H1 (cell line): ENCODE data around the gene ZFYVE19. TPM values are rescaled to one million over a fixed set of nuclear protein-coding genes. Genes with fewer than 3 reads are reported as not detected.

ENCODE experiments used
- ASH2L ChIP-seq: fragments of 200-600, 300-600 bp; sonication (generic); IDR thresholded peaks from one replicate; pipeline ENCODE4 v1.7.1; 2017; ENCODE audit warnings: low read length
- BACH1 ChIP-seq: IDR thresholded peaks from 2 replicates; pipeline ENCODE4 v1.6.1; 2012; ENCODE audit warnings: low read length, improper control_type of control experiment
- CBX8 ChIP-seq: fragments of 300-800, 300-1000 bp; sonication (generic); IDR thresholded peaks from 2 replicates; pipeline ENCODE4 v1.7.1; 2016; ENCODE audit warnings: low read depth, low read length, borderline replicate concordance
- CHD2 ChIP-seq: IDR thresholded peaks from 2 replicates; pipeline ENCODE4 v1.6.1; 2012; ENCODE audit warnings: low read length, improper control_type of control experiment
- EP300 ChIP-seq, 2 experiments: IDR thresholded peaks; 1 replicate in 1 of 2; 2 replicates in 1 of 2; pipeline ENCODE4 v1.6.1; 2011 to 2012; ENCODE audit warnings: low read depth in 2 of 2, low read length in 2 of 2, mild to moderate bottlenecking in 2 of 2, borderline replicate concordance in 1 of 2, inconsistent platforms in 1 of 2, moderate library complexity in 1 of 2
- FOSL1 ChIP-seq: IDR thresholded peaks from 2 replicates; pipeline ENCODE4 v1.6.1; 2011; ENCODE audit warnings: mild to moderate bottlenecking, low read depth, low read length, moderate library complexity; ENCODE audit not compliant: insufficient read depth
- HDAC2 ChIP-seq, 2 experiments: fragments of 300-600 bp in 1 of 2; sonication (generic) in 1 of 2; IDR thresholded peaks; 2 replicates each; pipeline ENCODE4 v1.6.1; 2011 to 2012; ENCODE audit warnings: low read depth in 2 of 2, low read length in 2 of 2, mild to moderate bottlenecking in 2 of 2, moderate library complexity in 2 of 2, borderline replicate concordance in 1 of 2, inconsistent platforms in 1 of 2
- HDAC6 ChIP-seq: IDR thresholded peaks from one replicate; pipeline ENCODE4 v1.7.1; 2012; ENCODE audit warnings: low read depth, mild to moderate bottlenecking, inconsistent platforms, low read length, moderate library complexity
- KDM1A ChIP-seq: fragments of 200-600, 300-600 bp; sonication (generic); IDR thresholded peaks from 2 replicates; pipeline ENCODE4 v1.7.1; 2016; ENCODE audit warnings: mild to moderate bottlenecking, low read length, borderline replicate concordance
- NANOG ChIP-seq: IDR thresholded peaks from 2 replicates; pipeline ENCODE4 v1.6.1; 2011; ENCODE audit warnings: low read length, low read depth, mild to moderate bottlenecking, inconsistent platforms; ENCODE audit not compliant: insufficient read depth, poor library complexity, severe bottlenecking
- POU5F1 ChIP-seq: IDR thresholded peaks from 2 replicates; pipeline ENCODE4 v1.6.1; 2011; ENCODE audit warnings: low read depth, mild to moderate bottlenecking, low read length, moderate library complexity
- RAD21 ChIP-seq, 2 experiments: IDR thresholded peaks in 1 of 2; conservative IDR thresholded peaks in 1 of 2; 2 replicates each; pipeline ENCODE4 v1.6.1; 2011; ENCODE audit warnings: low read depth in 2 of 2, low read length in 2 of 2, improper control_type of control experiment in 1 of 2, inconsistent platforms in 1 of 2, mild to moderate bottlenecking in 1 of 2, moderate library complexity in 1 of 2
- SP1 ChIP-seq: IDR thresholded peaks from 2 replicates; pipeline ENCODE4 v1.6.1; 2011; ENCODE audit warnings: low read depth, low read length
- SP4 ChIP-seq: IDR thresholded peaks from 2 replicates; pipeline ENCODE4 v1.6.1; 2012; ENCODE audit warnings: low read length, inconsistent platforms
- polyA plus RNA-seq, 7 experiments: library from polyadenylated mRNA; depleted of rRNA in 3 of 7; stranded (reverse) in 5 of 7; unstranded in 2 of 7; fragments of >200 nt in 5 of 7; fragments of 200-250 nt in 2 of 7; gene quantifications; 1 replicate in 5 of 7; 2 replicates in 1 of 7; 4 replicates in 1 of 7; pipeline versions ENCODE4 v1.2.1 to v1.2.3, GENCODE V29; 2011 to 2013; ENCODE audit warnings: missing spikeins in 2 of 7, mixed read lengths in 2 of 7
- total RNA-seq: library from RNA; stranded (reverse); fragmentation: NEBNext Ultra II Directional; extraction: Animal tissue kit (Norgen Biotek cat#: 25700); gene quantifications from 2 replicates; pipeline ENCODE4 v1.2.1, GENCODE V29; 2021
- TF ChIP-seq, protein P1 (sequence below), 3 experiments: IDR thresholded peaks; 1 replicate in 2 of 3; 2 replicates in 1 of 3; pipeline versions ENCODE4 v1.5.1 to v1.6.1; 2011; ENCODE audit warnings: low read length in 3 of 3, mild to moderate bottlenecking in 3 of 3, inconsistent platforms in 2 of 3, low read depth in 1 of 3, moderate library complexity in 1 of 3; ENCODE audit not compliant: insufficient read depth in 1 of 3; ENCODE audit errors: control extremely low read depth in 1 of 3
- TF ChIP-seq, protein P2 (sequence below): IDR thresholded peaks from 2 replicates; pipeline ENCODE4 v1.6.1; 2012; ENCODE audit warnings: low read length, inconsistent platforms
- TF ChIP-seq, protein P3 (sequence below): IDR thresholded peaks from 2 replicates; pipeline ENCODE4 v1.6.1; 2012; ENCODE audit warnings: inconsistent platforms

ZFYVE19 gene
- total and polyA plus RNA-seq, 2 of the 8 experiments (the other 6 are each of a cell fraction or from before 2014, with no cell fraction given): 11.2 to 21.8 TPM

DNA sequence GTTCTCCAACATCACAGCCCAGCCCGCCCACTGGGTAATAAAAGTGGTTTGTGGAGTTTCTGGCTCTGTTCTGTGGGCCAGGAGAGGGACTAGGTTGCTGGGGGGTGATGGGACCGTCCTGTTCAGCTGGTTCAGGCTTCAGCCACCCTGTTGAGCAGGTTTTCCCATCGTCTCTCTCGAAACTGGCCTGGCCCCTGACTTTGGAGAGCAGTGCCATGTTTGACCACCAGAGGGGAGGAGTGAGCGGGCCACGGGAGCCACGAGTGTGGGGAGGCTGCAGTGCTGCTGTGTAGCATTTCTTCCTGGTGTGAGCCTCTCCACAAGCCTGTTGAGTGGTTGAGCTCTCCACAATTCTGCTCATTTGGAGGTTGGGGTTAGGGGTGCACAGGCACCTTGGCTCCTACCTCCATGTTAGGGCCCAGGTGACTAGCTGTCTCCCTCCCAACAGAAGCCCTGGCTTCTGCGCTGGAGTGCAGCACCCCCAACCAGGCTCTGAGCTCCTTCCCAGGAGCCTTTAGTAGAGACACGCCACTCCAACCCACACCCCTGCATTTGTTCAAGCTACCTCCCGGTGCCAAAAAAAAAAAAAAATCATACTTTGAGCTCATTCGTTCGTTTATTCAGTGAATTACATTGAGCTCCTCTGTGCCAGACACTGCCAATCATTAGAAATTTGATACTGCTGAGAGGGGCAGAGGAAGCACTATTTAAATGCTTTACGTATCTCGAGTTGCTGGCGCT is 50.9 kb downstream of the ZFYVE19 start (continued):
- TF ChIP-seq, protein P1, sequence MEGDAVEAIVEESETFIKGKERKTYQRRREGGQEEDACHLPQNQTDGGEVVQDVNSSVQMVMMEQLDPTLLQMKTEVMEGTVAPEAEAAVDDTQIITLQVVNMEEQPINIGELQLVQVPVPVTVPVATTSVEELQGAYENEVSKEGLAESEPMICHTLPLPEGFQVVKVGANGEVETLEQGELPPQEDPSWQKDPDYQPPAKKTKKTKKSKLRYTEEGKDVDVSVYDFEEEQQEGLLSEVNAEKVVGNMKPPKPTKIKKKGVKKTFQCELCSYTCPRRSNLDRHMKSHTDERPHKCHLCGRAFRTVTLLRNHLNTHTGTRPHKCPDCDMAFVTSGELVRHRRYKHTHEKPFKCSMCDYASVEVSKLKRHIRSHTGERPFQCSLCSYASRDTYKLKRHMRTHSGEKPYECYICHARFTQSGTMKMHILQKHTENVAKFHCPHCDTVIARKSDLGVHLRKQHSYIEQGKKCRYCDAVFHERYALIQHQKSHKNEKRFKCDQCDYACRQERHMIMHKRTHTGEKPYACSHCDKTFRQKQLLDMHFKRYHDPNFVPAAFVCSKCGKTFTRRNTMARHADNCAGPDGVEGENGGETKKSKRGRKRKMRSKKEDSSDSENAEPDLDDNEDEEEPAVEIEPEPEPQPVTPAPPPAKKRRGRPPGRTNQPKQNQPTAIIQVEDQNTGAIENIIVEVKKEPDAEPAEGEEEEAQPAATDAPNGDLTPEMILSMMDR (IDR thresholded peaks at IDR 0.05; ENCODE audit: control extremely low read depth in 1 of 3, insufficient read depth in 1 of 3, low read depth in 1 of 3, low read length in 3 of 3): peak; percentile 95 to 99 (median 99)
- TF ChIP-seq BACH1: peak; percentile 63
- no peak for TF ChIP-seq ASH2L
- TF ChIP-seq NANOG: no peak
- TF ChIP-seq KDM1A: no peak
- TF ChIP-seq EP300 (IDR thresholded peaks at IDR 0.05; ENCODE audit: borderline replicate concordance in 1 of 2, low read depth in 2 of 2, low read length in 2 of 2): peak in 1 of 2 experiments; percentile 19; a peak in 1 of 3 replicates
- no peak for TF ChIP-seq SP1
- 0 out of 2 replicates have a peak, but pooled peaks have one; percentile 31 for TF ChIP-seq CHD2
- TF ChIP-seq SP4: no peak
- 0 out of 2 replicates have a peak, but pooled peaks have one; percentile 13 for TF ChIP-seq POU5F1
- no peak for TF ChIP-seq CBX8
- peak; percentile 73 to 82 for TF ChIP-seq RAD21 (IDR thresholded peaks at IDR 0.05 in 1 of 2, conservative IDR thresholded peaks at IDR 0.05 in 1 of 2; ENCODE audit: low read depth in 2 of 2, low read length in 2 of 2)
- 0 out of 4 replicates have a peak, but pooled peaks of 1 of the 2 experiments have one; percentile 82 for TF ChIP-seq HDAC2 (IDR thresholded peaks at IDR 0.05; ENCODE audit: borderline replicate concordance in 1 of 2, low read depth in 2 of 2, low read length in 2 of 2)
- 0 out of 2 replicates have a peak, but pooled peaks have one; percentile 41 for TF ChIP-seq FOSL1
- no peak for TF ChIP-seq HDAC6
- TF ChIP-seq, protein P2, sequence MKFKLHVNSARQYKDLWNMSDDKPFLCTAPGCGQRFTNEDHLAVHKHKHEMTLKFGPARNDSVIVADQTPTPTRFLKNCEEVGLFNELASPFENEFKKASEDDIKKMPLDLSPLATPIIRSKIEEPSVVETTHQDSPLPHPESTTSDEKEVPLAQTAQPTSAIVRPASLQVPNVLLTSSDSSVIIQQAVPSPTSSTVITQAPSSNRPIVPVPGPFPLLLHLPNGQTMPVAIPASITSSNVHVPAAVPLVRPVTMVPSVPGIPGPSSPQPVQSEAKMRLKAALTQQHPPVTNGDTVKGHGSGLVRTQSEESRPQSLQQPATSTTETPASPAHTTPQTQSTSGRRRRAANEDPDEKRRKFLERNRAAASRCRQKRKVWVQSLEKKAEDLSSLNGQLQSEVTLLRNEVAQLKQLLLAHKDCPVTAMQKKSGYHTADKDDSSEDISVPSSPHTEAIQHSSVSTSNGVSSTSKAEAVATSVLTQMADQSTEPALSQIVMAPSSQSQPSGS: 0 out of 2 replicates have a peak, but pooled peaks have one; percentile 55
- TF ChIP-seq, protein P3, sequence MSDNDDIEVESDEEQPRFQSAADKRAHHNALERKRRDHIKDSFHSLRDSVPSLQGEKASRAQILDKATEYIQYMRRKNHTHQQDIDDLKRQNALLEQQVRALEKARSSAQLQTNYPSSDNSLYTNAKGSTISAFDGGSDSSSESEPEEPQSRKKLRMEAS: peak; percentile 37; the same call in 1 of the 2 replicates
